H9 (cell line): ENCODE data around the gene OBSL1. TPM values are rescaled to one million over a fixed set of nuclear protein-coding genes. Genes with fewer than 3 reads are reported as not detected.

Experiments
- DNase-seq: peaks from one replicate; pipeline ENCODE4 v3.0.0-alpha.2; 2017
- H2AFZ ChIP-seq: one replicate; pipeline ENCODE4 v1.6.1; 2013; ENCODE audit warnings: mild to moderate bottlenecking, low read length, control low read depth, moderate library complexity
- H2AK5ac ChIP-seq: 2 replicates; pipeline ENCODE4 v1.6.1; 2013; ENCODE audit warnings: low read length, control low read depth, mixed read lengths; ENCODE audit not compliant: insufficient read length
- H2BK120ac ChIP-seq: one replicate; pipeline ENCODE4 v1.6.1; 2013; ENCODE audit warnings: low read depth, mild to moderate bottlenecking, low read length, control low read depth, inconsistent platforms; ENCODE audit not compliant: poor library complexity, severe bottlenecking
- H2BK12ac ChIP-seq: 2 replicates; pipeline ENCODE4 v1.6.1; 2013; ENCODE audit warnings: low read length, control low read depth, mixed read lengths, low read depth; ENCODE audit not compliant: insufficient read length
- H2BK15ac ChIP-seq: 2 replicates; pipeline ENCODE4 v1.6.1; 2013; ENCODE audit warnings: low read depth, low read length, control low read depth
- H2BK20ac ChIP-seq: one replicate; pipeline ENCODE4 v1.6.1; 2013; ENCODE audit warnings: low read depth, mild to moderate bottlenecking, low read length, control low read depth, inconsistent platforms; ENCODE audit not compliant: poor library complexity, severe bottlenecking
- H2BK5ac ChIP-seq: 2 replicates; pipeline ENCODE4 v1.6.1; 2013; ENCODE audit warnings: low read length, control low read depth, mixed read lengths; ENCODE audit not compliant: insufficient read length
- H3K14ac ChIP-seq: 2 replicates; pipeline ENCODE4 v1.6.1; 2013; ENCODE audit warnings: low read length, control low read depth; ENCODE audit not compliant: insufficient read depth
- H3K18ac ChIP-seq: 2 replicates; pipeline ENCODE4 v1.6.1; 2013; ENCODE audit warnings: low read depth, mild to moderate bottlenecking, mixed read lengths, low read length, control low read depth; ENCODE audit not compliant: insufficient read length
- H3K23ac ChIP-seq: 2 replicates; pipeline ENCODE4 v1.6.1; 2013; ENCODE audit warnings: low read length, control low read depth, mixed read lengths, low read depth; ENCODE audit not compliant: insufficient read length
- H3K23me2 ChIP-seq: 2 replicates; pipeline ENCODE4 v1.6.1; 2013; ENCODE audit warnings: low read depth, mild to moderate bottlenecking, mixed read lengths, low read length, control low read depth; ENCODE audit not compliant: insufficient read length, poor library complexity, severe bottlenecking
- H3K27ac ChIP-seq: 2 replicates; pipeline ENCODE4 v1.5.1; 2013; ENCODE audit warnings: low read length, control low read depth, mixed read lengths, low read depth; ENCODE audit not compliant: insufficient read length
- H3K27me3 ChIP-seq: 2 replicates; pipeline ENCODE4 v1.6.1; 2013; ENCODE audit warnings: low read length, control low read depth, inconsistent platforms; ENCODE audit not compliant: insufficient read depth
- H3K4ac ChIP-seq: 2 replicates; pipeline ENCODE4 v1.6.1; 2013; ENCODE audit warnings: low read depth, mild to moderate bottlenecking, control low read depth, inconsistent platforms, low read length, moderate library complexity
- H3K4me1 ChIP-seq: 2 replicates; pipeline ENCODE4 v1.6.1; 2013; ENCODE audit warnings: low read length, control low read depth, inconsistent platforms; ENCODE audit not compliant: insufficient read depth
- H3K4me2 ChIP-seq: 2 replicates; pipeline ENCODE4 v1.6.1; 2013; ENCODE audit warnings: low read length, control low read depth, mixed read lengths; ENCODE audit not compliant: insufficient read length, insufficient read depth
- H3K56ac ChIP-seq: 2 replicates; pipeline ENCODE4 v1.6.1; 2013; ENCODE audit warnings: low read depth, mild to moderate bottlenecking, mixed read lengths, low read length, control low read depth; ENCODE audit not compliant: insufficient read length
- H3K79me1 ChIP-seq: 2 replicates; pipeline ENCODE4 v1.6.1; 2013; ENCODE audit warnings: low read depth, mild to moderate bottlenecking, moderate library complexity, low read length, control low read depth, inconsistent platforms; ENCODE audit not compliant: insufficient read depth, poor library complexity, severe bottlenecking
- H3K79me2 ChIP-seq: 2 replicates; pipeline ENCODE4 v1.6.1; 2013; ENCODE audit warnings: low read length, control low read depth, inconsistent platforms; ENCODE audit not compliant: insufficient read depth
- H3K9ac ChIP-seq: 2 replicates; pipeline ENCODE4 v1.6.1; 2013; ENCODE audit warnings: low read length, control low read depth, mixed read lengths; ENCODE audit not compliant: insufficient read length; ENCODE audit errors: extremely low read depth
- H3K9me3 ChIP-seq: one replicate; pipeline ENCODE4 v1.6.1; 2013; ENCODE audit warnings: low read depth, low read length, inconsistent platforms; ENCODE audit not compliant: control insufficient read depth
- H3T11ph ChIP-seq: one replicate; pipeline ENCODE4 v1.6.1; 2013; ENCODE audit warnings: mild to moderate bottlenecking, low read length, control low read depth, inconsistent platforms
- H4K20me1 ChIP-seq: one replicate; pipeline ENCODE4 v1.6.1; 2013; ENCODE audit not compliant: control insufficient read depth, insufficient read length, insufficient read depth
- H4K5ac ChIP-seq: 2 replicates; pipeline ENCODE4 v1.6.1; 2013; ENCODE audit warnings: low read depth, mild to moderate bottlenecking, mixed read lengths, low read length, control low read depth; ENCODE audit not compliant: insufficient read length
- H4K8ac ChIP-seq: replicated peaks from 2 replicates; pipeline ENCODE4 v1.6.1; 2013; ENCODE audit warnings: low read length, control low read depth, mixed read lengths, low read depth; ENCODE audit not compliant: insufficient read length
- H4K91ac ChIP-seq: 2 replicates; pipeline ENCODE4 v1.6.1; 2013; ENCODE audit warnings: low read depth, mild to moderate bottlenecking, moderate library complexity, mixed read lengths, low read length, control low read depth; ENCODE audit not compliant: insufficient read length
- H3K27ac Mint-ChIP-seq, 3 experiments: 2 replicates in 2 of 3; 3 replicates in 1 of 3; pipeline ENCODE4 v1.8.0; 2020 to 2021; ENCODE audit warnings: mixed read lengths in 3 of 3, mild to moderate bottlenecking in 1 of 3, moderate library complexity in 1 of 3
- H3K27me3 Mint-ChIP-seq: 2 replicates; pipeline ENCODE4 v1.8.0; 2021; ENCODE audit warnings: low read depth, mild to moderate bottlenecking, moderate library complexity, mixed read lengths
- H3K36me3 Mint-ChIP-seq, 3 experiments: 2 replicates in 2 of 3; 3 replicates in 1 of 3; pipeline ENCODE4 v1.8.0; 2020 to 2021; ENCODE audit warnings: low read depth in 3 of 3, mixed read lengths in 3 of 3; ENCODE audit not compliant: insufficient read depth in 1 of 3
- H3K4me1 Mint-ChIP-seq, 2 experiments: 2 replicates each; pipeline ENCODE4 v1.8.0; 2020; ENCODE audit warnings: mixed read lengths in 2 of 2
- H3K4me3 Mint-ChIP-seq, 2 experiments: 2 replicates in 1 of 2; 3 replicates in 1 of 2; pipeline ENCODE4 v1.8.0; 2020 to 2021; ENCODE audit warnings: mild to moderate bottlenecking in 2 of 2, mixed read lengths in 2 of 2, moderate library complexity in 1 of 2
- H3K9me3 Mint-ChIP-seq, 2 experiments: 2 replicates in 1 of 2; 3 replicates in 1 of 2; pipeline ENCODE4 v1.8.0; 2020; ENCODE audit warnings: mild to moderate bottlenecking in 2 of 2, mixed read lengths in 2 of 2, moderate library complexity in 1 of 2
- CTCF ChIP-seq: fragments of 200-600 bp; sonication (generic); conservative IDR thresholded peaks from 3 replicates; pipeline ENCODE4 v1.8.0; 2021; ENCODE audit warnings: antibody characterized with exemption, mild to moderate bottlenecking
- WGBS: extraction: QIAGEN DNeasy Blood & Tissue Kit; methylation state at CpG from one replicate; pipeline ENCODE4 v1.1.7; 2013; ENCODE audit warnings: missing lambda C conversion rate, low lambda C conversion rate, mixed read lengths; ENCODE audit not compliant: insufficient read length; ENCODE audit errors: extremely low coverage; 5-methylcytosine and 5-hydroxymethylcytosine counted together
- total RNA-seq: library from RNA; stranded (reverse); gene quantifications from 2 replicates; pipeline ENCODE4 v1.2.1, GENCODE V29; 2021

Gene OBSL1
- total RNA-seq, 1 experiment from 2014 or later: 140 TPM

GRCh38 chr2:219544567-219544966 lies 26.8 kb downstream of the OBSL1 start:
- Histone ChIP-seq H3K4me1 (peaks cover 5% of the 10 kb centered on the region; the same call in 1 of the 2 replicates), H2BK12ac (no peak overlapping the region), H4K91ac (no peak overlapping the region), H3K4ac (no peak overlapping the region), H4K8ac (no peak overlapping the region), H3K23me2 (peaks cover 16% of the 10 kb centered on the region), H3K18ac (no peak overlapping the region), H3K56ac (no peak overlapping the region), H3K79me1 (no peaks in the 10 kb centered on the region), H3K4me2 (peak overlapping the region; percentile 70), H2BK5ac (no peak overlapping the region), H3K14ac (no peak overlapping the region), H2AFZ (no peak overlapping the region), H3K9me3 (no peaks in the 10 kb centered on the region), H3K23ac (no peak overlapping the region), H4K20me1 (no peaks in the 10 kb centered on the region), H2BK120ac (no peak overlapping the region), H2BK20ac (no peak overlapping the region), H3K27ac (no peak overlapping the region), H3K79me2 (no peaks in the 10 kb centered on the region), H3K27me3 (no peaks in the 10 kb centered on the region), H3T11ph (no peak overlapping the region), H4K5ac (no peak overlapping the region), H3K9ac (peak overlapping the region; percentile 16), H2BK15ac (no peak overlapping the region), H2AK5ac (no peak overlapping the region)
- Mint-ChIP-seq H3K4me3 (peak overlapping the region; percentile 87 to 92), H3K9me3 (peaks cover 0 to 4% of the 10 kb centered on the region in 2 experiments; a peak in 1 of 5 replicates), H3K4me1 (peaks cover 18% of the 10 kb centered on the region in 2 experiments), H3K27ac (peak overlapping the region in 2 of 3 experiments; percentile 34 to 93; a peak in 4 of 7 replicates), H3K27me3 (peaks cover 39% of the 10 kb centered on the region), H3K36me3 (peaks cover 20 to 41% (median 39%) of the 10 kb centered on the region in 3 experiments)
- no CpG with 5 or more reads among the region's 9 CpGs for WGBS
- TF ChIP-seq CTCF: no peak
- no peak for DNase-seq
